B cell (primary cell): ENCODE data around the gene DNAAF5. TPM values are rescaled to one million over a fixed set of nuclear protein-coding genes. Genes with fewer than 3 reads are reported as not detected.
"Not testable (repeated sequence)": the region's sequence is repeated elsewhere in the genome, so short reads cannot be mapped to it uniquely, and the experiment has no call there.

ENCODE experiments used
- ATAC-seq: fragments of 200-7000 bp; cut with Tn5 transposase; one replicate; pipeline ENCODE4 v1.10.0; 2021; ENCODE audit warnings: low read depth, mild to moderate bottlenecking, moderate number of reproducible peaks, moderate library complexity
- CTCF ChIA-PET: fragments of 350-600 bp; sonication (Branson Sonifier 250); formaldehyde crosslinking; loops from one replicate; lab custom pipeline; 2021; ENCODE audit warnings: antibody characterized with exemption, inconsistent platforms; lab: Charles Lee
- POLR2A ChIA-PET: fragments of 350-600 bp; sonication (Branson Sonifier 250); formaldehyde crosslinking; loops from one replicate; lab custom pipeline; 2021; ENCODE audit warnings: antibody characterized with exemption; lab: Charles Lee
- DNase-seq: peaks from one replicate; pipeline ENCODE4 v3.0.0; 2013
- H2AFZ ChIP-seq: 2 replicates; pipeline ENCODE4 v1.6.1; 2012; ENCODE audit warnings: mild to moderate bottlenecking, low read depth, low read length; ENCODE audit not compliant: insufficient read depth, poor library complexity, severe bottlenecking
- H3K27ac ChIP-seq, 2 donors: 1 replicate in 1 of 2; 2 replicates in 1 of 2; pipeline ENCODE4 v1.5.1; 2012 to 2013; ENCODE audit warnings: low read length in 2 of 2, mild to moderate bottlenecking in 2 of 2, moderate library complexity in 1 of 2
- H3K27me3 ChIP-seq, 4 experiments: fragments of 200-600 bp in 1 of 4; sonication (generic) in 1 of 4; replicated peaks in 1 of 4; 1 replicate in 2 of 4; 2 replicates in 2 of 4; pipeline versions ENCODE4 v1.6.1 to v1.7.0; 2013 to 2016; ENCODE audit warnings: low read length in 3 of 4, mild to moderate bottlenecking in 2 of 4, mixed read lengths in 1 of 4, moderate library complexity in 1 of 4; ENCODE audit not compliant: insufficient read depth in 4 of 4, control insufficient read depth in 3 of 4; ENCODE audit errors: control extremely low read depth in 1 of 4
- H3K36me3 ChIP-seq, 2 experiments: replicated peaks in 1 of 2; 1 replicate in 1 of 2; 2 replicates in 1 of 2; pipeline versions ENCODE4 v1.6.1 to v1.7.1; 2013; ENCODE audit warnings: low read length in 1 of 2; ENCODE audit not compliant: insufficient read depth in 2 of 2, control insufficient read depth in 1 of 2; ENCODE audit errors: control extremely low read depth in 1 of 2, extremely low read depth in 1 of 2
- H3K4me1 ChIP-seq, 2 donors: fragments of 200-600 bp in 1 of 2; sonication (generic) in 1 of 2; 1 replicate in 1 of 2; 2 replicates in 1 of 2; pipeline versions ENCODE4 v1.5.1 to v1.6.1; 2013 to 2017; ENCODE audit warnings: low read length in 2 of 2; ENCODE audit not compliant: control insufficient read depth in 2 of 2, insufficient read depth in 2 of 2
- H3K4me2 ChIP-seq: replicated peaks from 2 replicates; pipeline ENCODE3; 2012; ENCODE audit warnings: mild to moderate bottlenecking, low read depth, low read length; ENCODE audit not compliant: poor library complexity, severe bottlenecking
- H3K4me3 ChIP-seq, 5 experiments: fragments of 200-600 bp in 1 of 5; sonication (generic) in 1 of 5; 1 replicate in 3 of 5; 2 replicates in 2 of 5; pipeline versions ENCODE4 v1.5.1 to v1.7.0; 2011 to 2016; ENCODE audit warnings: low read length in 4 of 5, mild to moderate bottlenecking in 4 of 5, low read depth in 2 of 5, control low read depth in 1 of 5, moderate library complexity in 1 of 5; ENCODE audit not compliant: insufficient read depth in 1 of 5; ENCODE audit errors: control extremely low read depth in 1 of 5, extremely low read depth in 1 of 5
- H3K79me2 ChIP-seq: fragments of 200-600 bp; sonication (generic); one replicate; pipeline ENCODE4 v1.6.0; 2016; ENCODE audit warnings: low read length; ENCODE audit not compliant: control insufficient read depth, insufficient read depth
- H3K9ac ChIP-seq: fragments of 200-600 bp; sonication (generic); 2 replicates; pipeline ENCODE4 v1.6.1; 2017; ENCODE audit warnings: mild to moderate bottlenecking, low read length, moderate library complexity
- H3K9me3 ChIP-seq, 3 donors: one replicate each; pipeline versions ENCODE4 v1.6.1 to v1.7.1; 2013; ENCODE audit warnings: low read length in 2 of 3; ENCODE audit not compliant: control insufficient read depth in 2 of 3, insufficient read depth in 1 of 3; ENCODE audit errors: control extremely low read depth in 1 of 3
- H4K20me1 ChIP-seq: 2 replicates; pipeline ENCODE4 v1.6.0; 2012; ENCODE audit warnings: mild to moderate bottlenecking, low read length; ENCODE audit not compliant: insufficient read depth, control insufficient read depth, poor library complexity, severe bottlenecking
- H3K27ac Mint-ChIP-seq: one replicate; pipeline ENCODE4 v1.8.0; 2021; ENCODE audit warnings: mixed read lengths
- H3K27me3 Mint-ChIP-seq: one replicate; pipeline ENCODE4 v1.8.0; 2021; ENCODE audit warnings: mixed read lengths
- H3K4me1 Mint-ChIP-seq: one replicate; pipeline ENCODE4 v1.8.0; 2021; ENCODE audit warnings: mixed read lengths
- H3K4me3 Mint-ChIP-seq: one replicate; pipeline ENCODE4 v1.8.0; 2021; ENCODE audit warnings: mixed read lengths
- H3K9me3 Mint-ChIP-seq: one replicate; pipeline ENCODE4 v1.8.0; 2022; ENCODE audit warnings: mixed read lengths; ENCODE audit not compliant: insufficient read depth
- EZH2 ChIP-seq: IDR thresholded peaks from 2 replicates; pipeline ENCODE4 v1.6.1; 2012; ENCODE audit warnings: borderline replicate concordance, low read depth, mild to moderate bottlenecking, moderate library complexity, low read length; ENCODE audit not compliant: insufficient read depth, poor library complexity, severe bottlenecking
- WGBS: methylation state at CpG from one replicate; pipeline ENCODE4 v1.1.5; 2013; ENCODE audit warnings: missing lambda C conversion rate; ENCODE audit not compliant: insufficient coverage; 5-methylcytosine and 5-hydroxymethylcytosine counted together
- intact Hi-C: fragments of 100-400 bp; cut with micrococcal nuclease; formaldehyde crosslinking; loops from one replicate; pipeline ENCODE4 v1.10.0; 2022
- polyA plus RNA-seq: library from polyadenylated mRNA; depleted of rRNA; stranded (reverse); fragments of >200 nt; gene quantifications from 2 replicates; pipeline ENCODE4 v1.2.3, GENCODE V29; 2012
- total RNA-seq, 2 donors: library from RNA; stranded (reverse); fragments of 120-200 nt in 1 of 2; gene quantifications; 1 replicate in 1 of 2; 2 replicates in 1 of 2; pipeline versions ENCODE4 v1.2.3 to v1.2.4, GENCODE V29; 2013 to 2022
- TF ChIP-seq, protein P1 (sequence below): fragments of 200-600 bp; IDR thresholded peaks from one replicate; pipeline ENCODE4 v1.8.0; 2022; ENCODE audit warnings: antibody characterized with exemption, mild to moderate bottlenecking

Gene DNAAF5
- total and polyA plus RNA-seq, 2 donors (not counting 1 experiment from before 2014, with no cell fraction given), result 18.0 to 21.4 TPM

- ChIA-PET CTCF (no interaction called here), POLR2A (no interaction called here)
- Histone ChIP-seq H3K79me2 (no peaks in the 10 kb centered on the region), H3K27ac (no peak overlapping the region), H3K9me3 (no peaks in the 10 kb centered on the region), H4K20me1 (no peaks in the 10 kb centered on the region), H3K4me2 (no peak overlapping the region), H3K27me3 (no peaks in the 10 kb centered on the region), H2AFZ (no peak overlapping the region), H3K4me3 (no peak overlapping the region), H3K9ac (no peak overlapping the region), H3K4me1 (no peaks in the 10 kb centered on the region), H3K36me3 (no peaks in the 10 kb centered on the region)
- peaks cover 3% of the 10 kb centered on the region for H3K9me3 Mint-ChIP-seq
- no peaks in the 10 kb centered on the region for H3K27me3 Mint-ChIP-seq
- 81% methylated on average over 7 of the region's 10 CpGs for WGBS
- H3K4me1 Mint-ChIP-seq, result no peaks in the 10 kb centered on the region
- intact Hi-C loops, result no loop called here
- no peak for DNase-seq
- ATAC-seq, result no peak
- no peak for TF ChIP-seq EZH2
- TF ChIP-seq, protein P1, sequence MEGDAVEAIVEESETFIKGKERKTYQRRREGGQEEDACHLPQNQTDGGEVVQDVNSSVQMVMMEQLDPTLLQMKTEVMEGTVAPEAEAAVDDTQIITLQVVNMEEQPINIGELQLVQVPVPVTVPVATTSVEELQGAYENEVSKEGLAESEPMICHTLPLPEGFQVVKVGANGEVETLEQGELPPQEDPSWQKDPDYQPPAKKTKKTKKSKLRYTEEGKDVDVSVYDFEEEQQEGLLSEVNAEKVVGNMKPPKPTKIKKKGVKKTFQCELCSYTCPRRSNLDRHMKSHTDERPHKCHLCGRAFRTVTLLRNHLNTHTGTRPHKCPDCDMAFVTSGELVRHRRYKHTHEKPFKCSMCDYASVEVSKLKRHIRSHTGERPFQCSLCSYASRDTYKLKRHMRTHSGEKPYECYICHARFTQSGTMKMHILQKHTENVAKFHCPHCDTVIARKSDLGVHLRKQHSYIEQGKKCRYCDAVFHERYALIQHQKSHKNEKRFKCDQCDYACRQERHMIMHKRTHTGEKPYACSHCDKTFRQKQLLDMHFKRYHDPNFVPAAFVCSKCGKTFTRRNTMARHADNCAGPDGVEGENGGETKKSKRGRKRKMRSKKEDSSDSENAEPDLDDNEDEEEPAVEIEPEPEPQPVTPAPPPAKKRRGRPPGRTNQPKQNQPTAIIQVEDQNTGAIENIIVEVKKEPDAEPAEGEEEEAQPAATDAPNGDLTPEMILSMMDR, result no peak
- H3K27ac Mint-ChIP-seq, result no peak overlapping the region
- H3K4me3 Mint-ChIP-seq, result no peak overlapping the region
Measured at GRCh38 chr7:803243-803635, 76.7 kb downstream of the DNAAF5 start.

GRCh38 chr7:803796-804195 lies 77.3 kb downstream of the DNAAF5 start:
- H3K4me1 ChIP-seq, H2AFZ ChIP-seq, POLR2A ChIA-PET, intact Hi-C loops, H3K4me3 Mint-ChIP-seq, H3K79me2 ChIP-seq, H3K27me3 ChIP-seq, H3K36me3 ChIP-seq, H3K9ac ChIP-seq, CTCF ChIA-PET, H3K27me3 Mint-ChIP-seq, H3K9me3 ChIP-seq, H3K4me2 ChIP-seq, H3K4me3 ChIP-seq, H3K27ac ChIP-seq, H3K4me1 Mint-ChIP-seq, H3K27ac Mint-ChIP-seq, H3K9me3 Mint-ChIP-seq, DNase-seq, H4K20me1 ChIP-seq, ATAC-seq: not testable (repeated sequence)
- WGBS, result no CpG with 5 or more reads among the region's 4 CpGs
